ENCODE measurements around the gene CDC5L.

GRCh38 chr6:44404022-44404714 lies 16.7 kb downstream of the CDC5L start:
- TF ChIP-seq, protein P1, sequence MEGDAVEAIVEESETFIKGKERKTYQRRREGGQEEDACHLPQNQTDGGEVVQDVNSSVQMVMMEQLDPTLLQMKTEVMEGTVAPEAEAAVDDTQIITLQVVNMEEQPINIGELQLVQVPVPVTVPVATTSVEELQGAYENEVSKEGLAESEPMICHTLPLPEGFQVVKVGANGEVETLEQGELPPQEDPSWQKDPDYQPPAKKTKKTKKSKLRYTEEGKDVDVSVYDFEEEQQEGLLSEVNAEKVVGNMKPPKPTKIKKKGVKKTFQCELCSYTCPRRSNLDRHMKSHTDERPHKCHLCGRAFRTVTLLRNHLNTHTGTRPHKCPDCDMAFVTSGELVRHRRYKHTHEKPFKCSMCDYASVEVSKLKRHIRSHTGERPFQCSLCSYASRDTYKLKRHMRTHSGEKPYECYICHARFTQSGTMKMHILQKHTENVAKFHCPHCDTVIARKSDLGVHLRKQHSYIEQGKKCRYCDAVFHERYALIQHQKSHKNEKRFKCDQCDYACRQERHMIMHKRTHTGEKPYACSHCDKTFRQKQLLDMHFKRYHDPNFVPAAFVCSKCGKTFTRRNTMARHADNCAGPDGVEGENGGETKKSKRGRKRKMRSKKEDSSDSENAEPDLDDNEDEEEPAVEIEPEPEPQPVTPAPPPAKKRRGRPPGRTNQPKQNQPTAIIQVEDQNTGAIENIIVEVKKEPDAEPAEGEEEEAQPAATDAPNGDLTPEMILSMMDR (IDR thresholded peaks at IDR 0.05), result no peak
- no peak for TF ChIP-seq POLR2A (IDR thresholded peaks at IDR 0.05)

Data from prostate gland (tissue), 2 donors.